ENCODE data around the gene EFCAB6.

Gene EFCAB6

GRCh38 chr22:43838161-43838560 is 26.1 kb upstream of the EFCAB6 start:
- peaks cover 2% of the 10 kb centered on the region for H3K9me3 ChIP-seq (ENCODE audit: insufficient read depth, low read depth, low read length)
- H4K91ac ChIP-seq (ENCODE audit: low read depth, low read length) = no peak overlapping the region

GRCh38 chr22:43837666-43838065 is 25.6 kb upstream of the EFCAB6 start:
- H3K79me1 ChIP-seq (ENCODE audit: low read length) = no peaks in the 10 kb centered on the region
- H3K9me3 ChIP-seq (ENCODE audit: insufficient read depth, low read depth, low read length) = peaks cover 2% of the 10 kb centered on the region
- H4K8ac ChIP-seq (ENCODE audit: low read depth, low read length) = no peak overlapping the region
- H3K14ac ChIP-seq (ENCODE audit: low read length) = no peak overlapping the region
- H4K12ac ChIP-seq (ENCODE audit: low read depth, low read length) = no peak overlapping the region
- H4K91ac ChIP-seq (ENCODE audit: low read depth, low read length) = no peak overlapping the region
- H3K27ac ChIP-seq (ENCODE audit: low read depth, low read length) = no peak overlapping the region
- no peaks in the 10 kb centered on the region for H3K36me3 ChIP-seq (ENCODE audit: control insufficient read depth in 1 of 2, insufficient read depth in 2 of 2, low read length in 2 of 2)
- no peak for DNase-seq
- no peak overlapping the region for H2BK5ac ChIP-seq (ENCODE audit: low read depth, low read length, poor library complexity)
- no peaks in the 10 kb centered on the region for H3K4me1 ChIP-seq (ENCODE audit: control insufficient read depth in 1 of 2, insufficient read depth in 2 of 2, low read length in 2 of 2)
- no peak overlapping the region for H3K18ac ChIP-seq (ENCODE audit: low read length)
- H3K4ac ChIP-seq (ENCODE audit: low read depth, low read length) = no peak overlapping the region
- H3K79me2 ChIP-seq (ENCODE audit: control insufficient read depth, insufficient read depth, low read length, poor library complexity) = no peaks in the 10 kb centered on the region
- H2BK12ac ChIP-seq (ENCODE audit: low read length) = no peak overlapping the region
- H3K4me2 ChIP-seq (ENCODE audit: low read length) = no peak overlapping the region
- no peak overlapping the region for H3K9ac ChIP-seq (ENCODE audit: low read length)
- no peak overlapping the region for H2AK5ac ChIP-seq (ENCODE audit: low read length)
- no peak overlapping the region for H3K4me3 ChIP-seq (ENCODE audit: low read depth, low read length)
- H2BK120ac ChIP-seq (ENCODE audit: insufficient read depth, low read length, poor library complexity) = no peak overlapping the region
- H3K23ac ChIP-seq (ENCODE audit: low read length) = no peak overlapping the region
- H3K27me3 ChIP-seq (ENCODE audit: insufficient read depth, low read length) = no peaks in the 10 kb centered on the region
- WGBS (ENCODE audit: extremely low coverage, insufficient coverage, insufficient read length) = no CpG with 5 or more reads among the region's 9 CpGs
- H2AFZ ChIP-seq (ENCODE audit: insufficient read depth, low read length, poor library complexity) = no peak overlapping the region

More at GRCh38 chr22:43838161-43838560, 26.1 kb upstream of the EFCAB6 start:
- no peaks in the 10 kb centered on the region for H3K79me2 ChIP-seq (ENCODE audit: control insufficient read depth, insufficient read depth, low read length, poor library complexity)
- no peak overlapping the region for H3K23ac ChIP-seq (ENCODE audit: low read length)
- H2AK5ac ChIP-seq (ENCODE audit: low read length) = no peak overlapping the region
- H3K36me3 ChIP-seq (ENCODE audit: control insufficient read depth in 1 of 2, insufficient read depth in 2 of 2, low read length in 2 of 2) = no peaks in the 10 kb centered on the region
- no peaks in the 10 kb centered on the region for H3K27me3 ChIP-seq (ENCODE audit: insufficient read depth, low read length)
- H3K27ac ChIP-seq (ENCODE audit: low read depth, low read length) = no peak overlapping the region
- no CpG with 5 or more reads among the region's 10 CpGs for WGBS (ENCODE audit: extremely low coverage, insufficient coverage, insufficient read length)
- H4K12ac ChIP-seq (ENCODE audit: low read depth, low read length) = no peak overlapping the region
- no peak overlapping the region for H3K4me2 ChIP-seq (ENCODE audit: low read length)
- H3K4me1 ChIP-seq (ENCODE audit: control insufficient read depth in 1 of 2, insufficient read depth in 2 of 2, low read length in 2 of 2) = no peaks in the 10 kb centered on the region
- H3K79me1 ChIP-seq (ENCODE audit: low read length) = no peaks in the 10 kb centered on the region
- H2BK5ac ChIP-seq (ENCODE audit: low read depth, low read length, poor library complexity) = no peak overlapping the region
- no peak overlapping the region for H3K9ac ChIP-seq (ENCODE audit: low read length)
- H3K4me3 ChIP-seq (ENCODE audit: low read depth, low read length) = no peak overlapping the region
- no peak overlapping the region for H4K8ac ChIP-seq (ENCODE audit: low read depth, low read length)
- H3K4ac ChIP-seq (ENCODE audit: low read depth, low read length) = no peak overlapping the region
- H3K14ac ChIP-seq (ENCODE audit: low read length) = no peak overlapping the region
- no peak overlapping the region for H2BK120ac ChIP-seq (ENCODE audit: insufficient read depth, low read length, poor library complexity)
- H2BK12ac ChIP-seq (ENCODE audit: low read length) = no peak overlapping the region
- no peak overlapping the region for H3K18ac ChIP-seq (ENCODE audit: low read length)
- DNase-seq = no peak
- H2AFZ ChIP-seq (ENCODE audit: insufficient read depth, low read length, poor library complexity) = no peak overlapping the region

- Histone ChIP-seq H4K8ac (ENCODE audit: low read depth, low read length) (no peak overlapping the region), H3K4me2 (ENCODE audit: low read length) (no peak overlapping the region), H2BK12ac (ENCODE audit: low read length) (no peak overlapping the region), H3K4me1 (ENCODE audit: control insufficient read depth in 1 of 2, insufficient read depth in 2 of 2, low read length in 2 of 2) (no peaks in the 10 kb centered on the region), H3K4me3 (ENCODE audit: low read depth, low read length) (no peak overlapping the region), H2AK5ac (ENCODE audit: low read length) (no peak overlapping the region), H4K91ac (ENCODE audit: low read depth, low read length) (no peak overlapping the region), H3K27ac (ENCODE audit: low read depth, low read length) (no peak overlapping the region), H2AFZ (ENCODE audit: insufficient read depth, low read length, poor library complexity) (no peak overlapping the region), H2BK5ac (ENCODE audit: low read depth, low read length, poor library complexity) (no peak overlapping the region), H3K9me3 (ENCODE audit: insufficient read depth, low read depth, low read length) (no peaks in the 10 kb centered on the region), H3K36me3 (ENCODE audit: control insufficient read depth in 1 of 2, insufficient read depth in 2 of 2, low read length in 2 of 2) (no peaks in the 10 kb centered on the region), H3K23ac (ENCODE audit: low read length) (no peak overlapping the region), H3K79me2 (ENCODE audit: control insufficient read depth, insufficient read depth, low read length, poor library complexity) (no peaks in the 10 kb centered on the region), H3K79me1 (ENCODE audit: low read length) (no peaks in the 10 kb centered on the region), H3K9ac (ENCODE audit: low read length) (no peak overlapping the region), H3K27me3 (ENCODE audit: insufficient read depth, low read length) (no peaks in the 10 kb centered on the region), H3K4ac (ENCODE audit: low read depth, low read length) (no peak overlapping the region), H3K18ac (ENCODE audit: low read length) (no peak overlapping the region), H4K12ac (ENCODE audit: low read depth, low read length) (no peak overlapping the region), H2BK120ac (ENCODE audit: insufficient read depth, low read length, poor library complexity) (no peak overlapping the region), H3K14ac (ENCODE audit: low read length) (no peak overlapping the region)
- no CpG with 5 or more reads among the region's 13 CpGs for WGBS (ENCODE audit: extremely low coverage, insufficient coverage, insufficient read length)
- DNase-seq = no peak
Observed at GRCh38 chr22:43835736-43836135, 23.6 kb upstream of the EFCAB6 start.

GRCh38 chr22:43835166-43835565 is 23.1 kb upstream of the EFCAB6 start:
- no peak overlapping the region for H4K91ac ChIP-seq (ENCODE audit: low read depth, low read length)
- H3K14ac ChIP-seq (ENCODE audit: low read length) = no peak overlapping the region
- H3K23ac ChIP-seq (ENCODE audit: low read length) = no peak overlapping the region
- H3K27ac ChIP-seq (ENCODE audit: low read depth, low read length) = no peak overlapping the region
- no peak overlapping the region for H3K4me2 ChIP-seq (ENCODE audit: low read length)
- no peak for DNase-seq
- H2AK5ac ChIP-seq (ENCODE audit: low read length) = no peak overlapping the region
- H4K12ac ChIP-seq (ENCODE audit: low read depth, low read length) = no peak overlapping the region
- H2BK12ac ChIP-seq (ENCODE audit: low read length) = no peak overlapping the region
- H2BK5ac ChIP-seq (ENCODE audit: low read depth, low read length, poor library complexity) = no peak overlapping the region
- no peak overlapping the region for H3K4ac ChIP-seq (ENCODE audit: low read depth, low read length)
- no CpG with 5 or more reads among the region's 12 CpGs for WGBS (ENCODE audit: extremely low coverage, insufficient coverage, insufficient read length)
- H2AFZ ChIP-seq (ENCODE audit: insufficient read depth, low read length, poor library complexity) = no peak overlapping the region
- H3K9me3 ChIP-seq (ENCODE audit: insufficient read depth, low read depth, low read length) = peaks cover 2% of the 10 kb centered on the region
- H3K18ac ChIP-seq (ENCODE audit: low read length) = no peak overlapping the region
- H3K4me3 ChIP-seq (ENCODE audit: low read depth, low read length) = no peak overlapping the region
- H3K4me1 ChIP-seq (ENCODE audit: control insufficient read depth in 1 of 2, insufficient read depth in 2 of 2, low read length in 2 of 2) = no peaks in the 10 kb centered on the region
- H3K9ac ChIP-seq (ENCODE audit: low read length) = no peak overlapping the region
- no peaks in the 10 kb centered on the region for H3K79me1 ChIP-seq (ENCODE audit: low read length)
- H4K8ac ChIP-seq (ENCODE audit: low read depth, low read length) = no peak overlapping the region
- no peak overlapping the region for H2BK120ac ChIP-seq (ENCODE audit: insufficient read depth, low read length, poor library complexity)
- no peaks in the 10 kb centered on the region for H3K36me3 ChIP-seq (ENCODE audit: control insufficient read depth in 1 of 2, insufficient read depth in 2 of 2, low read length in 2 of 2)
- H3K27me3 ChIP-seq (ENCODE audit: insufficient read depth, low read length) = no peaks in the 10 kb centered on the region
- H3K79me2 ChIP-seq (ENCODE audit: control insufficient read depth, insufficient read depth, low read length, poor library complexity) = no peaks in the 10 kb centered on the region
